Glutamatergic neuron (in vitro differentiated cells): ENCODE measurements around the gene GTF2F2. TPM values are rescaled to one million over a fixed set of nuclear protein-coding genes. Genes with fewer than 3 reads are reported as not detected.

Experiments used
- DNase-seq: peaks from one replicate; pipeline ENCODE4 v3.0.0; 2022
- H3K27ac Mint-ChIP-seq: one replicate; pipeline ENCODE4 v1.8.0; 2020; ENCODE audit warnings: mild to moderate bottlenecking, mixed read lengths, inconsistent platforms; ENCODE audit not compliant: unreplicated experiment
- H3K27me3 Mint-ChIP-seq: one replicate; pipeline ENCODE4 v1.8.0; 2020; ENCODE audit warnings: mild to moderate bottlenecking, moderate library complexity, mixed read lengths, inconsistent platforms; ENCODE audit not compliant: unreplicated experiment
- H3K36me3 Mint-ChIP-seq: one replicate; pipeline ENCODE4 v1.8.0; 2020; ENCODE audit warnings: mild to moderate bottlenecking, mixed read lengths, inconsistent platforms; ENCODE audit not compliant: unreplicated experiment
- H3K4me1 Mint-ChIP-seq: one replicate; pipeline ENCODE4 v1.8.0; 2020; ENCODE audit warnings: mild to moderate bottlenecking, low read depth, mixed read lengths, inconsistent platforms; ENCODE audit not compliant: unreplicated experiment
- H3K4me3 Mint-ChIP-seq: one replicate; pipeline ENCODE4 v1.8.0; 2020; ENCODE audit warnings: mild to moderate bottlenecking, mixed read lengths, inconsistent platforms; ENCODE audit not compliant: unreplicated experiment
- H3K9me3 Mint-ChIP-seq: one replicate; pipeline ENCODE4 v1.8.0; 2020; ENCODE audit warnings: mild to moderate bottlenecking, moderate library complexity, mixed read lengths, inconsistent platforms; ENCODE audit not compliant: unreplicated experiment
- CTCF ChIP-seq: fragments of 200-600 bp; sonication (generic); IDR thresholded peaks from one replicate; pipeline ENCODE4 v1.5.0; 2021; ENCODE audit not compliant: partially characterized antibody, unreplicated experiment
- total RNA-seq: library from RNA; stranded (reverse); fragmentation: NEBNext Ultra II Directional; extraction: Animal tissue kit (Norgen Biotek cat#: 25700); gene quantifications from one replicate; pipeline ENCODE4 v1.2.1, GENCODE V29; 2021; ENCODE audit not compliant: unreplicated experiment

GTF2F2 gene
- total RNA-seq, 1 donor from 2014 or later: 25.9 TPM

- TF ChIP-seq CTCF: no peak
- Mint-ChIP-seq H3K4me1 (peaks cover 22% of the 10 kb centered on the region), H3K27me3 (peaks cover 3% of the 10 kb centered on the region), H3K9me3 (peaks cover 4% of the 10 kb centered on the region), H3K27ac (peak overlapping the region; percentile 26), H3K36me3 (no peaks in the 10 kb centered on the region), H3K4me3 (no peak overlapping the region)
- no peak for DNase-seq
Observed at GRCh38 chr13:45218689-45219088, 98.4 kb downstream of the GTF2F2 start.

- H3K4me3 Mint-ChIP-seq: no peak overlapping the region
- H3K36me3 Mint-ChIP-seq: no peaks in the 10 kb centered on the region
- H3K4me1 Mint-ChIP-seq: peaks cover 22% of the 10 kb centered on the region
- H3K27ac Mint-ChIP-seq: no peak overlapping the region
- DNase-seq: no peak
- peaks cover 3% of the 10 kb centered on the region for H3K27me3 Mint-ChIP-seq
- peaks cover 4% of the 10 kb centered on the region for H3K9me3 Mint-ChIP-seq
- no peak for TF ChIP-seq CTCF
Observed at GRCh38 chr13:45219123-45219891, 99.0 kb downstream of the GTF2F2 start.

- Mint-ChIP-seq H3K36me3 (no peaks in the 10 kb centered on the region), H3K9me3 (peaks cover 4% of the 10 kb centered on the region), H3K27me3 (peaks cover 3% of the 10 kb centered on the region), H3K4me1 (peaks cover 22% of the 10 kb centered on the region), H3K27ac (no peak overlapping the region), H3K4me3 (no peak overlapping the region)
- no peak for DNase-seq
- no peak for TF ChIP-seq CTCF
Observed at GRCh38 chr13:45219938-45220375, 99.6 kb downstream of the GTF2F2 start.

GRCh38 chr13:45220403-45220802 is 100.1 kb downstream of the GTF2F2 start:
- Mint-ChIP-seq H3K27ac (no peak overlapping the region), H3K36me3 (no peaks in the 10 kb centered on the region), H3K27me3 (peaks cover 3% of the 10 kb centered on the region), H3K4me3 (no peak overlapping the region), H3K4me1 (peaks cover 22% of the 10 kb centered on the region), H3K9me3 (peaks cover 4% of the 10 kb centered on the region)
- no peak for TF ChIP-seq CTCF
- no peak for DNase-seq

GRCh38 chr13:45222516-45222915 is 102.2 kb downstream of the GTF2F2 start:
- no peak for TF ChIP-seq CTCF
- no peak for DNase-seq
- Mint-ChIP-seq H3K4me3 (no peak overlapping the region), H3K27ac (no peak overlapping the region), H3K9me3 (peaks cover 4% of the 10 kb centered on the region), H3K36me3 (no peaks in the 10 kb centered on the region), H3K27me3 (peaks cover 3% of the 10 kb centered on the region), H3K4me1 (peaks cover 22% of the 10 kb centered on the region)
